Activated CD4-positive, CD25-positive, alpha-beta regulatory T cell treated with anti-CD3 and anti-CD28 coated beads, Interleukin-2, amount 50 U/mL, for 24 hours (primary cell): ENCODE results near the gene KLHL29.

Experiments
- ATAC-seq, 2 donors: fragments of 150-1000 bp; cut with Tn5 transposase; one replicate each; pipeline ENCODE4 v1.10.0; 2021; ENCODE audit warnings: mild to moderate bottlenecking in 1 of 2, moderate library complexity in 1 of 2

The KLHL29 gene

GRCh38 chr2:23557455-23557854, 172.5 kb downstream of the KLHL29 start:
- ATAC-seq: no peak

- ATAC-seq: no peak
Measured at GRCh38 chr2:23559561-23560239, 174.7 kb downstream of the KLHL29 start.

GRCh38 chr2:23561088-23561487, 176.1 kb downstream of the KLHL29 start:
- ATAC-seq: no peak

GRCh38 chr2:23561544-23561943, 176.6 kb downstream of the KLHL29 start:
- ATAC-seq: no peak

GRCh38 chr2:23562143-23562542, 177.2 kb downstream of the KLHL29 start:
- ATAC-seq: no peak

- no peak for ATAC-seq
Measured at GRCh38 chr2:23563151-23563550, 178.2 kb downstream of the KLHL29 start.

GRCh38 chr2:23563673-23564614, 179.0 kb downstream of the KLHL29 start:
- ATAC-seq: no peak

GRCh38 chr2:23564615-23564960, 179.6 kb downstream of the KLHL29 start:
- ATAC-seq: no peak

- no peak for ATAC-seq
Measured at GRCh38 chr2:23565374-23565773, 180.4 kb downstream of the KLHL29 start.

GRCh38 chr2:23565814-23566213, 180.8 kb downstream of the KLHL29 start:
- ATAC-seq: no peak

GRCh38 chr2:23566241-23567142, 181.5 kb downstream of the KLHL29 start:
- no peak for ATAC-seq

- no peak for ATAC-seq
Measured at GRCh38 chr2:23567161-23567756, 182.3 kb downstream of the KLHL29 start.

- no peak for ATAC-seq
Measured at GRCh38 chr2:23568211-23568610, 183.2 kb downstream of the KLHL29 start.

GRCh38 chr2:23568626-23569190, 183.7 kb downstream of the KLHL29 start:
- ATAC-seq: no peak

GRCh38 chr2:23569761-23570365, 184.9 kb downstream of the KLHL29 start:
- no peak for ATAC-seq

- no peak for ATAC-seq
Measured at GRCh38 chr2:23571085-23571484, 186.1 kb downstream of the KLHL29 start.

- no peak for ATAC-seq
Measured at GRCh38 chr2:23571527-23572282, 186.7 kb downstream of the KLHL29 start.

GRCh38 chr2:23574919-23575654, 190.1 kb downstream of the KLHL29 start:
- no peak for ATAC-seq

- ATAC-seq: no peak
Measured at GRCh38 chr2:23578964-23579671, 194.1 kb downstream of the KLHL29 start.

GRCh38 chr2:23579674-23580073, 194.7 kb downstream of the KLHL29 start:
- no peak for ATAC-seq
